HG02973 (cell line): ENCODE measurements around the gene KIAA2012.

Source experiments
- ATAC-seq: cut with Tn5 transposase; IDR thresholded peaks from one replicate; pipeline ENCODE4 v1.9.1; 2021; ENCODE audit warnings: moderate library complexity; ENCODE audit not compliant: unreplicated experiment

The KIAA2012 gene

GRCh38 chr2:202142540-202142939 is 69.5 kb downstream of the KIAA2012 start:
- no peak for ATAC-seq

GRCh38 chr2:202147775-202148174 is 74.7 kb downstream of the KIAA2012 start:
- no peak for ATAC-seq

GRCh38 chr2:202148515-202149154 is 75.6 kb downstream of the KIAA2012 start:
- no peak for ATAC-seq

- ATAC-seq = no peak
Measured at GRCh38 chr2:202149155-202149762, 76.2 kb downstream of the KIAA2012 start.

GRCh38 chr2:202149936-202150335 is 76.9 kb downstream of the KIAA2012 start:
- no peak for ATAC-seq

- no peak for ATAC-seq
Measured at GRCh38 chr2:202152104-202152715, 79.2 kb downstream of the KIAA2012 start.

- no peak for ATAC-seq
Measured at GRCh38 chr2:202154613-202155012, 81.6 kb downstream of the KIAA2012 start.

- ATAC-seq = no peak
Measured at GRCh38 chr2:202157211-202157990, 84.3 kb downstream of the KIAA2012 start.

GRCh38 chr2:202158796-202159195 is 85.7 kb downstream of the KIAA2012 start:
- no peak for ATAC-seq

GRCh38 chr2:202161151-202161835 is 88.2 kb downstream of the KIAA2012 start:
- no peak for ATAC-seq

GRCh38 chr2:202164411-202164810 is 91.4 kb downstream of the KIAA2012 start:
- ATAC-seq = no peak

GRCh38 chr2:202165208-202165607 is 92.2 kb downstream of the KIAA2012 start:
- ATAC-seq = no peak

GRCh38 chr2:202165945-202166344 is 92.9 kb downstream of the KIAA2012 start:
- no peak for ATAC-seq

- ATAC-seq = no peak
Measured at GRCh38 chr2:202169131-202169530, 96.1 kb downstream of the KIAA2012 start.

GRCh38 chr2:202169832-202170424 is 96.9 kb downstream of the KIAA2012 start:
- no peak for ATAC-seq

GRCh38 chr2:202171241-202171825 is 98.3 kb downstream of the KIAA2012 start:
- ATAC-seq = no peak

GRCh38 chr2:202172439-202173211 is 99.6 kb downstream of the KIAA2012 start:
- ATAC-seq = no peak

GRCh38 chr2:202178346-202178958 is 105.4 kb downstream of the KIAA2012 start:
- no peak for ATAC-seq

GRCh38 chr2:202184557-202184956 is 111.5 kb downstream of the KIAA2012 start:
- ATAC-seq = no peak
